Fibroblast of lung (primary cell): ENCODE measurements around the gene FDXR. TPM values are rescaled to one million over a fixed set of nuclear protein-coding genes. Genes with fewer than 3 reads are reported as not detected.

Experiments used
- DNase-seq, 2 donors: peaks; one replicate each; pipeline versions ENCODE4 v3.0.0 to v3.0.0-alpha.2; 2010; ENCODE audit warnings: low read depth in 2 of 2
- H2AFZ ChIP-seq: 2 replicates; pipeline ENCODE4 v1.5.1; 2012; ENCODE audit warnings: low read length, control low read depth, inconsistent platforms
- H3K27ac ChIP-seq: 2 replicates; pipeline ENCODE4 v1.5.1; 2011; ENCODE audit warnings: low read length, control low read depth; ENCODE audit not compliant: insufficient read depth
- H3K27me3 ChIP-seq: 2 replicates; pipeline ENCODE4 v1.5.1; 2011; ENCODE audit warnings: mild to moderate bottlenecking, low read length; ENCODE audit not compliant: control insufficient read depth, insufficient read depth
- H3K36me3 ChIP-seq: 2 replicates; pipeline ENCODE4 v1.5.1; 2011; ENCODE audit warnings: low read length; ENCODE audit not compliant: control insufficient read depth, insufficient read depth
- H3K4me1 ChIP-seq: 2 replicates; pipeline ENCODE4 v1.5.1; 2011; ENCODE audit warnings: low read length; ENCODE audit not compliant: control insufficient read depth, insufficient read depth; ENCODE audit errors: extremely low read depth
- H3K4me2 ChIP-seq: 2 replicates; pipeline ENCODE4 v1.5.1; 2011; ENCODE audit warnings: low read length, control low read depth; ENCODE audit not compliant: insufficient read depth; ENCODE audit errors: extremely low read depth
- H3K4me3 ChIP-seq, 4 experiments: fragments of 200-600 bp in 1 of 4; sonication (generic) in 1 of 4; replicated peaks in 1 of 4; 2 replicates each; pipeline ENCODE4 v1.5.1; 2011 to 2016; ENCODE audit warnings: low read length in 4 of 4, low read depth in 3 of 4, mild to moderate bottlenecking in 3 of 4, control low read depth in 2 of 4, inconsistent platforms in 1 of 4, mixed read lengths in 1 of 4; ENCODE audit not compliant: insufficient read depth in 1 of 4; ENCODE audit errors: control extremely low read depth in 1 of 4
- H3K79me2 ChIP-seq: 2 replicates; pipeline ENCODE4 v1.5.1; 2012; ENCODE audit warnings: mild to moderate bottlenecking, low read length, inconsistent platforms; ENCODE audit not compliant: control insufficient read depth, insufficient read depth
- H3K9ac ChIP-seq: 2 replicates; pipeline ENCODE4 v1.5.1; 2011; ENCODE audit warnings: mild to moderate bottlenecking, low read length, control low read depth; ENCODE audit not compliant: insufficient read depth
- H3K9me3 ChIP-seq: 2 replicates; pipeline ENCODE4 v1.5.1; 2012; ENCODE audit warnings: low read depth, low read length; ENCODE audit not compliant: control insufficient read depth, insufficient read depth
- H4K20me1 ChIP-seq: 2 replicates; pipeline ENCODE4 v1.5.1; 2011; ENCODE audit warnings: low read length; ENCODE audit not compliant: control insufficient read depth, insufficient read depth; ENCODE audit errors: extremely low read depth
- CTCF ChIP-seq, 2 donors: IDR thresholded peaks in 1 of 2; conservative IDR thresholded peaks in 1 of 2; 1 replicate in 1 of 2; 2 replicates in 1 of 2; pipeline ENCODE4 v1.5.1; 2011 to 2012; ENCODE audit warnings: low read length in 2 of 2, control low read depth in 1 of 2, inconsistent platforms in 1 of 2, low read depth in 1 of 2, mild to moderate bottlenecking in 1 of 2
- EZH2 ChIP-seq: IDR thresholded peaks from 2 replicates; pipeline ENCODE4 v1.5.1; 2012; ENCODE audit warnings: low read length, control low read depth, mild to moderate bottlenecking; ENCODE audit errors: missing control alignments
- polyA plus RNA-seq, 2 donors: library from polyadenylated mRNA; depleted of rRNA in 1 of 2; stranded (reverse) in 1 of 2; unstranded in 1 of 2; fragments of >200 nt; gene quantifications; 2 replicates each; pipeline ENCODE4 v1.2.1, GENCODE V29; 2011 to 2012; ENCODE audit warnings: missing spikeins in 1 of 2
- total RNA-seq: library from RNA; depleted of rRNA; stranded (reverse); fragments of >200 nt; gene quantifications from 2 replicates; pipeline ENCODE4 v1.2.1, GENCODE V29; 2014

FDXR gene
- total and polyA plus RNA-seq, 2 donors (not counting 1 experiment from before 2014, with no cell fraction given) = 6.8 to 71.0 TPM

- Histone ChIP-seq H3K4me1 (no peaks in the 10 kb centered on the region), H3K79me2 (no peaks in the 10 kb centered on the region), H3K9me3 (no peaks in the 10 kb centered on the region), H3K27me3 (peaks cover 77% of the 10 kb centered on the region), H3K4me2 (no peak overlapping the region), H3K27ac (no peak overlapping the region), H3K4me3 (no peak overlapping the region), H4K20me1 (no peaks in the 10 kb centered on the region), H3K36me3 (no peaks in the 10 kb centered on the region), H3K9ac (no peak overlapping the region), H2AFZ (no peak overlapping the region)
- TF ChIP-seq CTCF (conservative IDR thresholded peaks at IDR 0.05 in 1 of 2, IDR thresholded peaks at IDR 0.05 in 1 of 2; ENCODE audit: low read depth in 1 of 2, low read length in 2 of 2) (no peak), EZH2 (no peak)
- no peak for DNase-seq
Measured at GRCh38 chr17:74856112-74856511, 16.7 kb downstream of the FDXR start.

GRCh38 chr17:74855323-74855722 is 17.5 kb downstream of the FDXR start:
- no peak overlapping the region for H3K9ac ChIP-seq
- no peak overlapping the region for H2AFZ ChIP-seq
- no peak overlapping the region for H3K4me2 ChIP-seq
- TF ChIP-seq EZH2 = no peak
- no peak for TF ChIP-seq CTCF (conservative IDR thresholded peaks at IDR 0.05 in 1 of 2, IDR thresholded peaks at IDR 0.05 in 1 of 2; ENCODE audit: low read depth in 1 of 2, low read length in 2 of 2)
- no peaks in the 10 kb centered on the region for H3K4me1 ChIP-seq
- H3K4me3 ChIP-seq = no peak overlapping the region
- no peaks in the 10 kb centered on the region for H3K79me2 ChIP-seq
- H3K36me3 ChIP-seq = no peaks in the 10 kb centered on the region
- H3K27me3 ChIP-seq = peaks cover 74% of the 10 kb centered on the region
- DNase-seq = no peak
- no peaks in the 10 kb centered on the region for H3K9me3 ChIP-seq
- H4K20me1 ChIP-seq = no peaks in the 10 kb centered on the region
- H3K27ac ChIP-seq = no peak overlapping the region

GRCh38 chr17:74854792-74855191 is 18.0 kb downstream of the FDXR start:
- H3K9me3 ChIP-seq = no peaks in the 10 kb centered on the region
- H3K79me2 ChIP-seq = no peaks in the 10 kb centered on the region
- H3K36me3 ChIP-seq = no peaks in the 10 kb centered on the region
- no peak overlapping the region for H3K4me3 ChIP-seq
- H3K4me1 ChIP-seq = no peaks in the 10 kb centered on the region
- no peak overlapping the region for H2AFZ ChIP-seq
- no peak overlapping the region for H3K9ac ChIP-seq
- TF ChIP-seq CTCF (conservative IDR thresholded peaks at IDR 0.05 in 1 of 2, IDR thresholded peaks at IDR 0.05 in 1 of 2; ENCODE audit: low read depth in 1 of 2, low read length in 2 of 2) = no peak
- no peak for TF ChIP-seq EZH2
- no peak for DNase-seq
- H3K4me2 ChIP-seq = no peak overlapping the region
- no peak overlapping the region for H3K27ac ChIP-seq
- no peaks in the 10 kb centered on the region for H4K20me1 ChIP-seq
- peaks cover 69% of the 10 kb centered on the region for H3K27me3 ChIP-seq
